A549 (cell line): ENCODE measurements around the gene QSOX1. TPM values are rescaled to one million over a fixed set of nuclear protein-coding genes. Genes with fewer than 3 reads are reported as not detected.

Experiments
- ATAC-seq, 2 experiments: fragments of 200-7000 bp in 1 of 2; fragments of >200 bp in 1 of 2; cut with Nextera tagmentation in 1 of 2; cut with Tn5 transposase in 1 of 2; 3 replicates each; pipeline versions ENCODE4 v1.8.0 to v1.9.1; 2018 to 2020; ENCODE audit warnings: mild to moderate bottlenecking in 1 of 2, moderate library complexity in 1 of 2
- CTCF ChIA-PET: fragments of 300-600 bp; sonication (Branson Sonifier 250); formaldehyde crosslinking; extraction: SDS; loops from one replicate; lab custom pipeline; 2021; ENCODE audit warnings: antibody characterized with exemption, inconsistent platforms; lab: Yijun Ruan, JAX
- POLR2A ChIA-PET: fragments of 350-600 bp; formaldehyde crosslinking; extraction: SDS; loops from one replicate; lab custom pipeline; 2021; ENCODE audit warnings: antibody characterized with exemption, inconsistent platforms; lab: Yijun Ruan, JAX
- DNase-seq, 2 experiments: peaks; one replicate each; pipeline versions ENCODE4 v3.0.0 to v3.0.0-alpha.2; 2011 to 2016; ENCODE audit warnings: low read depth in 1 of 2, low spot score in 1 of 2
- FAIRE-seq: peaks from 2 replicates; lab custom pipeline; 2011; peaks lifted over from hg19 to GRCh38; lab: Jason Lieb, UNC
- H3K27ac ChIP-seq, 2 experiments: fragments of >200 bp; sonication (Bioruptor Twin); formaldehyde crosslinking; 3 replicates each; pipeline ENCODE4 v1.5.1; 2016 to 2017
- H3K4me1 ChIP-seq: fragments of >200 bp; sonication (Bioruptor Twin); formaldehyde crosslinking; 3 replicates; pipeline ENCODE4 v1.6.1; 2016
- H3K4me2 ChIP-seq: fragments of >200 bp; sonication (Bioruptor Twin); formaldehyde crosslinking; 3 replicates; pipeline ENCODE4 v1.6.1; 2016
- H3K4me3 ChIP-seq: fragments of >200 bp; sonication (Bioruptor Twin); formaldehyde crosslinking; 3 replicates; pipeline ENCODE4 v1.5.1; 2016
- H3K9me3 ChIP-seq: fragments of >200 bp; sonication (Bioruptor Twin); formaldehyde crosslinking; 3 replicates; pipeline ENCODE4 v1.6.1; 2016
- BHLHE40 ChIP-seq: IDR thresholded peaks from 2 replicates; pipeline ENCODE4 v1.6.1; 2012; ENCODE audit warnings: low read depth, low read length, inconsistent platforms
- CHD2 ChIP-seq: fragments of 150-350 bp; IDR thresholded peaks from 2 replicates; pipeline ENCODE4 v1.6.1; 2014; ENCODE audit warnings: low read length; ENCODE audit not compliant: partially characterized antibody
- CHD4 ChIP-seq: fragments of 200-600 bp; sonication (generic); IDR thresholded peaks from 2 replicates; pipeline ENCODE4 v1.6.1; 2016; ENCODE audit warnings: antibody characterized with exemption, mild to moderate bottlenecking, borderline replicate concordance
- HDAC2 ChIP-seq: fragments of 200-600 bp; sonication (generic); IDR thresholded peaks from 2 replicates; pipeline ENCODE4 v1.6.1; 2016
- JUN ChIP-seq, 2 experiments: fragments of >200 bp; sonication (Bioruptor Twin); formaldehyde crosslinking; IDR thresholded peaks; 2 replicates in 1 of 2; 3 replicates in 1 of 2; pipeline ENCODE4 v1.6.1; 2016 to 2017
- JUNB ChIP-seq: fragments of >200 bp; sonication (Bioruptor Twin); formaldehyde crosslinking; IDR thresholded peaks from 2 replicates; pipeline ENCODE4 v1.6.1; 2016
- MAZ ChIP-seq: fragments of 150-350 bp; IDR thresholded peaks from 2 replicates; pipeline ENCODE4 v1.6.1; 2014; ENCODE audit warnings: antibody characterized with exemption, low read depth, low read length, borderline replicate concordance
- NPAS2 ChIP-seq: fragments of 250-450 bp; sonication (Bioruptor Pico); IDR thresholded peaks from 2 replicates; pipeline ENCODE4 v1.8.0; 2022; ENCODE audit warnings: mild to moderate bottlenecking, moderate library complexity, borderline replicate concordance
- POLR2AphosphoS2 ChIP-seq: conservative IDR thresholded peaks from 2 replicates; pipeline ENCODE4 v1.6.1; 2012; ENCODE audit warnings: low read length, improper control_type of control experiment, inconsistent platforms
- RARB ChIP-seq: fragments of 250-450 bp; sonication (Bioruptor Pico); IDR thresholded peaks from 2 replicates; pipeline ENCODE4 v1.8.0; 2021; ENCODE audit warnings: mild to moderate bottlenecking, moderate library complexity
- RFX5 ChIP-seq: fragments of 450-650 bp; IDR thresholded peaks from 2 replicates; pipeline ENCODE4 v1.7.1; 2014; ENCODE audit warnings: antibody characterized with exemption, mild to moderate bottlenecking, moderate library complexity
- TP53 ChIP-seq: fragments of 250-450 bp; sonication (Bioruptor Pico); IDR thresholded peaks from 2 replicates; pipeline ENCODE4 v1.5.0; 2021; ENCODE audit warnings: mild to moderate bottlenecking, moderate library complexity
- ZC3H11A ChIP-seq: fragments of 450-650 bp; IDR thresholded peaks from 2 replicates; pipeline ENCODE4 v1.6.1; 2014; ENCODE audit warnings: antibody characterized with exemption, mild to moderate bottlenecking
- ZNF302 ChIP-seq: fragments of 250-450 bp; sonication (Bioruptor Pico); IDR thresholded peaks from 2 replicates; pipeline ENCODE4 v1.9.0; 2021; ENCODE audit warnings: inconsistent platforms, mild to moderate bottlenecking, moderate library complexity
- WGBS: methylation state at CpG from one replicate; pipeline ENCODE4 v1.1.6; 2017; ENCODE audit errors: missing lambda C conversion rate; 5-methylcytosine and 5-hydroxymethylcytosine counted together
- polyA plus RNA-seq, 4 experiments: library from polyadenylated mRNA; depleted of rRNA in 3 of 4; stranded (reverse); fragments of >200 nt; fragmentation: RNase III in 1 of 4; extraction: RNeasy Plus Mini Kit Qiagen cat#74134 plus additional on column Dnase treatment in 1 of 4; gene quantifications; 2 replicates in 3 of 4; 3 replicates in 1 of 4; pipeline ENCODE4 v1.2.3, GENCODE V29; 2011 to 2017
- TF ChIP-seq, protein P1 (sequence below): fragments of 450-650 bp; IDR thresholded peaks from 2 replicates; pipeline ENCODE4 v1.6.1; 2014; ENCODE audit warnings: antibody characterized with exemption
- TF ChIP-seq, protein P2 (sequence below): fragments of >200 bp; sonication (Bioruptor Twin); formaldehyde crosslinking; IDR thresholded peaks from 3 replicates; pipeline ENCODE4 v1.5.1; 2016
- TF ChIP-seq, protein P3 (sequence below): IDR thresholded peaks from 2 replicates; pipeline ENCODE4 v1.6.1; 2012; ENCODE audit warnings: low read depth, borderline replicate concordance
- TF ChIP-seq, protein P4 (sequence below): fragments of 250-450 bp; sonication (Bioruptor Pico); IDR thresholded peaks from 2 replicates; pipeline ENCODE4 v1.5.0; 2020; ENCODE audit warnings: low read depth, mild to moderate bottlenecking, moderate library complexity
- TF ChIP-seq, protein P5 (sequence below): IDR thresholded peaks from 2 replicates; pipeline ENCODE4 v1.6.1; 2012
- TF ChIP-seq, protein P6 (sequence below): fragments of 200-600 bp; sonication (generic); IDR thresholded peaks from 2 replicates; pipeline ENCODE4 v1.6.1; 2016; ENCODE audit warnings: antibody characterized with exemption, mild to moderate bottlenecking, moderate library complexity

Gene QSOX1
- polyA plus RNA-seq, 2 of the 4 experiments (the other 2 are of a cell fraction), result 43.8 to 60.2 TPM

DNA sequence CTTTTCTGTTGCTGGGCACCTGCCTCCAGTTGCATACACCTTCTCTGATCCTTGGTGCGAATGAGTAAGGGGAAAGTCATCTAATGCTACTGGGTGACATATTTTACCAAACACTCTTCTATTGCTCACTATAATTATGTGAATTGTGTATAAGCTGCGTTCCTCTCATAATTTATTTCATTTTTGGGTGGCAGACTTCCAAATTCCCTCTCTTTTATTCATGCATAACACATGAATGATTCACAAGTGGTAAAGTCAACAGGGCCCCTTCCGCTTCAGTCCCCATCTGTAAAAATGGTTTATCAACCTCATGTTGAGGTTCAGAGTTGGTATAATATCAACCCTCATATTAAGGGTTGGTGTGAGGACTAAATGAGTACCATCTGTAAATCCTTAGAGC lies 3.2 kb upstream of the QSOX1 start (continued):
- TF ChIP-seq, protein P1, sequence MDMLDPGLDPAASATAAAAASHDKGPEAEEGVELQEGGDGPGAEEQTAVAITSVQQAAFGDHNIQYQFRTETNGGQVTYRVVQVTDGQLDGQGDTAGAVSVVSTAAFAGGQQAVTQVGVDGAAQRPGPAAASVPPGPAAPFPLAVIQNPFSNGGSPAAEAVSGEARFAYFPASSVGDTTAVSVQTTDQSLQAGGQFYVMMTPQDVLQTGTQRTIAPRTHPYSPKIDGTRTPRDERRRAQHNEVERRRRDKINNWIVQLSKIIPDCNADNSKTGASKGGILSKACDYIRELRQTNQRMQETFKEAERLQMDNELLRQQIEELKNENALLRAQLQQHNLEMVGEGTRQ, result no peak
- TF ChIP-seq POLR2AphosphoS2, result no peak

DNA sequence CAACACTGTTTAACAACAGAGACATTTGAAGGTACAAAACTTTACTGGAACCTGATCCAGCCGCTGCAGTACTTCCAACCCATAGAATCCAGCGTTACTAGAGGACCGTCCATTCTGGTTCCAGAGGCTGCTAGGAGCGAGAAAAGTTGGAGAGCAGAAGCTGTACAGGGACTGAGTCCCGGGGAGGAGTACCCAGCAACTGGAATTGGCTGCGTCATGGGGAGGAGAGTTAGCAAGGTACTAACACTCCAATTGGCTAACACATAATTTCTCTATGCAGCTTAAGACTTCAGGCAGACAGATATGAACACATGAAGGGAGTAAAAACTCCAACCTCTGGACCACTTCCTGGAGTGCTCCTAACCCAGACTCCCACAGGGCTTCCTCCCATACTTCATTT lies 2.1 kb upstream of the QSOX1 start:
- DNase-seq (no peak), ATAC-seq (no peak), FAIRE-seq (no peak)
- Histone ChIP-seq H3K4me2 (no peak overlapping the region), H3K9me3 (no peaks in the 10 kb centered on the region), H3K4me1 (peaks cover 34% of the 10 kb centered on the region), H3K27ac (peak overlapping the region in 1 of 2 experiments; percentile 69; a peak in 1 of 6 replicates), H3K4me3 (no peak overlapping the region)
- ChIA-PET POLR2A (no interaction called here), CTCF (interaction anchor here (7.3 kb wide), 1 partner anchor 16 kb away, joined by 70 read pairs; no protein-coding TSS in a partner anchor)
- 94% methylated on average over 6 of the region's 6 CpGs for WGBS
- TF ChIP-seq, protein P2, sequence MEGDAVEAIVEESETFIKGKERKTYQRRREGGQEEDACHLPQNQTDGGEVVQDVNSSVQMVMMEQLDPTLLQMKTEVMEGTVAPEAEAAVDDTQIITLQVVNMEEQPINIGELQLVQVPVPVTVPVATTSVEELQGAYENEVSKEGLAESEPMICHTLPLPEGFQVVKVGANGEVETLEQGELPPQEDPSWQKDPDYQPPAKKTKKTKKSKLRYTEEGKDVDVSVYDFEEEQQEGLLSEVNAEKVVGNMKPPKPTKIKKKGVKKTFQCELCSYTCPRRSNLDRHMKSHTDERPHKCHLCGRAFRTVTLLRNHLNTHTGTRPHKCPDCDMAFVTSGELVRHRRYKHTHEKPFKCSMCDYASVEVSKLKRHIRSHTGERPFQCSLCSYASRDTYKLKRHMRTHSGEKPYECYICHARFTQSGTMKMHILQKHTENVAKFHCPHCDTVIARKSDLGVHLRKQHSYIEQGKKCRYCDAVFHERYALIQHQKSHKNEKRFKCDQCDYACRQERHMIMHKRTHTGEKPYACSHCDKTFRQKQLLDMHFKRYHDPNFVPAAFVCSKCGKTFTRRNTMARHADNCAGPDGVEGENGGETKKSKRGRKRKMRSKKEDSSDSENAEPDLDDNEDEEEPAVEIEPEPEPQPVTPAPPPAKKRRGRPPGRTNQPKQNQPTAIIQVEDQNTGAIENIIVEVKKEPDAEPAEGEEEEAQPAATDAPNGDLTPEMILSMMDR, result no peak
- TF ChIP-seq TP53 (CRISPR knock-in tag), result no peak
- TF ChIP-seq, protein P3, sequence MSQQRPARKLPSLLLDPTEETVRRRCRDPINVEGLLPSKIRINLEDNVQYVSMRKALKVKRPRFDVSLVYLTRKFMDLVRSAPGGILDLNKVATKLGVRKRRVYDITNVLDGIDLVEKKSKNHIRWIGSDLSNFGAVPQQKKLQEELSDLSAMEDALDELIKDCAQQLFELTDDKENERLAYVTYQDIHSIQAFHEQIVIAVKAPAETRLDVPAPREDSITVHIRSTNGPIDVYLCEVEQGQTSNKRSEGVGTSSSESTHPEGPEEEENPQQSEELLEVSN, result no peak
- TF ChIP-seq JUN (IDR thresholded peaks at IDR 0.05), result no peak
- no peak for TF ChIP-seq CHD2
- TF ChIP-seq, protein P4, sequence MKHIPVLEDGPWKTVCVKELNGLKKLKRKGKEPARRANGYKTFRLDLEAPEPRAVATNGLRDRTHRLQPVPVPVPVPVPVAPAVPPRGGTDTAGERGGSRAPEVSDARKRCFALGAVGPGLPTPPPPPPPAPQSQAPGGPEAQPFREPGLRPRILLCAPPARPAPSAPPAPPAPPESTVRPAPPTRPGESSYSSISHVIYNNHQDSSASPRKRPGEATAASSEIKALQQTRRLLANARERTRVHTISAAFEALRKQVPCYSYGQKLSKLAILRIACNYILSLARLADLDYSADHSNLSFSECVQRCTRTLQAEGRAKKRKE, result no peak
- TF ChIP-seq RARB (CRISPR knock-in tag), result no peak
- TF ChIP-seq, protein P5, sequence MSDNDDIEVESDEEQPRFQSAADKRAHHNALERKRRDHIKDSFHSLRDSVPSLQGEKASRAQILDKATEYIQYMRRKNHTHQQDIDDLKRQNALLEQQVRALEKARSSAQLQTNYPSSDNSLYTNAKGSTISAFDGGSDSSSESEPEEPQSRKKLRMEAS, result no peak
- no peak for TF ChIP-seq RFX5
- no peak for TF ChIP-seq BHLHE40
- TF ChIP-seq NPAS2 (CRISPR knock-in tag), result no peak
- TF ChIP-seq HDAC2, result no peak
- TF ChIP-seq ZNF302 (CRISPR knock-in tag), result no peak

DNA sequence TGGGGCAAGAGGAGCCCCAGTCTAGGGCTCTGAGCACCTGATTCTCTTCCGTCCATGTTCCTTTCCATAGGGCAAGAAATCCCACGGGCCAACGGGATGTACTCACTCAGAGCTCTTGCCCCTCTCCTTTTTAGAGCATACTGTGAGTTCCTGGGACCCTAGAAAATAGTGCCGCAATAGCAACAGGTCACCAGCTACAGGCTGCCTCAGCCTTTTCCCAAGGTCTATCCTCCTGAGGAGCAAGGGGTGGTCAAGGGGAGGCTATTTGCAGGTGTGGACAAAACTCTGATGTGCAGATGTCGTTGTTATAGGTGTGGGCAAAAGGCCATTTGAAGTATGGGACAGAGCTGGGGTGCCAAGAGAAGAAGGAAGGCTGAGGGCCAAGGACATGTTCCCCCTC lies 1.6 kb upstream of the QSOX1 start:
- no peak overlapping the region for H3K4me3 ChIP-seq
- ATAC-seq (no peak), DNase-seq (no peak), FAIRE-seq (no peak)
- 92% methylated on average over 5 of the region's 5 CpGs for WGBS
- peaks cover 34% of the 10 kb centered on the region for H3K4me1 ChIP-seq
- H3K27ac ChIP-seq, result 0 out of 6 replicates have a peak overlapping the region, but pooled peaks of 1 of the 2 experiments have one; percentile 69
- no peak overlapping the region; the same call in 2 of the 3 replicates for H3K4me2 ChIP-seq
- ChIA-PET CTCF (interaction anchor here (1.3 to 7.3 kb wide), 2 partner anchors 15 to 26 kb away, joined by 3 to 70 read pairs; no protein-coding TSS in a partner anchor), POLR2A (interaction anchor here (1.3 to 2.2 kb wide), 2 partner anchors 62 to 270 kb away, joined by 3 to 12 read pairs; partner anchors contain the start of gene TOR1AIP1)
- no peaks in the 10 kb centered on the region for H3K9me3 ChIP-seq
- TF ChIP-seq MAZ, result no peak
- no peak for TF ChIP-seq ZC3H11A
- TF ChIP-seq, protein P2, result no peak
- TF ChIP-seq RFX5, result no peak
- TF ChIP-seq, protein P6, sequence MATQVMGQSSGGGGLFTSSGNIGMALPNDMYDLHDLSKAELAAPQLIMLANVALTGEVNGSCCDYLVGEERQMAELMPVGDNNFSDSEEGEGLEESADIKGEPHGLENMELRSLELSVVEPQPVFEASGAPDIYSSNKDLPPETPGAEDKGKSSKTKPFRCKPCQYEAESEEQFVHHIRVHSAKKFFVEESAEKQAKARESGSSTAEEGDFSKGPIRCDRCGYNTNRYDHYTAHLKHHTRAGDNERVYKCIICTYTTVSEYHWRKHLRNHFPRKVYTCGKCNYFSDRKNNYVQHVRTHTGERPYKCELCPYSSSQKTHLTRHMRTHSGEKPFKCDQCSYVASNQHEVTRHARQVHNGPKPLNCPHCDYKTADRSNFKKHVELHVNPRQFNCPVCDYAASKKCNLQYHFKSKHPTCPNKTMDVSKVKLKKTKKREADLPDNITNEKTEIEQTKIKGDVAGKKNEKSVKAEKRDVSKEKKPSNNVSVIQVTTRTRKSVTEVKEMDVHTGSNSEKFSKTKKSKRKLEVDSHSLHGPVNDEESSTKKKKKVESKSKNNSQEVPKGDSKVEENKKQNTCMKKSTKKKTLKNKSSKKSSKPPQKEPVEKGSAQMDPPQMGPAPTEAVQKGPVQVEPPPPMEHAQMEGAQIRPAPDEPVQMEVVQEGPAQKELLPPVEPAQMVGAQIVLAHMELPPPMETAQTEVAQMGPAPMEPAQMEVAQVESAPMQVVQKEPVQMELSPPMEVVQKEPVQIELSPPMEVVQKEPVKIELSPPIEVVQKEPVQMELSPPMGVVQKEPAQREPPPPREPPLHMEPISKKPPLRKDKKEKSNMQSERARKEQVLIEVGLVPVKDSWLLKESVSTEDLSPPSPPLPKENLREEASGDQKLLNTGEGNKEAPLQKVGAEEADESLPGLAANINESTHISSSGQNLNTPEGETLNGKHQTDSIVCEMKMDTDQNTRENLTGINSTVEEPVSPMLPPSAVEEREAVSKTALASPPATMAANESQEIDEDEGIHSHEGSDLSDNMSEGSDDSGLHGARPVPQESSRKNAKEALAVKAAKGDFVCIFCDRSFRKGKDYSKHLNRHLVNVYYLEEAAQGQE, result no peak
- TF ChIP-seq NPAS2 (CRISPR knock-in tag), result no peak
- TF ChIP-seq, protein P1, result no peak
- TF ChIP-seq TP53 (CRISPR knock-in tag), result no peak
- TF ChIP-seq, protein P5, result no peak
- TF ChIP-seq JUNB, result no peak
- TF ChIP-seq CHD4, result no peak
